GM18520 (cell line): Measurements from ENCODE around the gene SKA2.
A peak's percentile ranks its signal among the peaks of the same experiment; 100 is the strongest.
"Not testable (repeated sequence)": the region's sequence is repeated elsewhere in the genome, so short reads cannot be mapped to it uniquely, and the experiment has no call there.

Experiments
- ATAC-seq: cut with Tn5 transposase; IDR thresholded peaks from one replicate; pipeline ENCODE4 v1.9.1; 2021; ENCODE audit not compliant: unreplicated experiment

The SKA2 gene, protein sequence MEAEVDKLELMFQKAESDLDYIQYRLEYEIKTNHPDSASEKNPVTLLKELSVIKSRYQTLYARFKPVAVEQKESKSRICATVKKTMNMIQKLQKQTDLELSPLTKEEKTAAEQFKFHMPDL

DNA sequence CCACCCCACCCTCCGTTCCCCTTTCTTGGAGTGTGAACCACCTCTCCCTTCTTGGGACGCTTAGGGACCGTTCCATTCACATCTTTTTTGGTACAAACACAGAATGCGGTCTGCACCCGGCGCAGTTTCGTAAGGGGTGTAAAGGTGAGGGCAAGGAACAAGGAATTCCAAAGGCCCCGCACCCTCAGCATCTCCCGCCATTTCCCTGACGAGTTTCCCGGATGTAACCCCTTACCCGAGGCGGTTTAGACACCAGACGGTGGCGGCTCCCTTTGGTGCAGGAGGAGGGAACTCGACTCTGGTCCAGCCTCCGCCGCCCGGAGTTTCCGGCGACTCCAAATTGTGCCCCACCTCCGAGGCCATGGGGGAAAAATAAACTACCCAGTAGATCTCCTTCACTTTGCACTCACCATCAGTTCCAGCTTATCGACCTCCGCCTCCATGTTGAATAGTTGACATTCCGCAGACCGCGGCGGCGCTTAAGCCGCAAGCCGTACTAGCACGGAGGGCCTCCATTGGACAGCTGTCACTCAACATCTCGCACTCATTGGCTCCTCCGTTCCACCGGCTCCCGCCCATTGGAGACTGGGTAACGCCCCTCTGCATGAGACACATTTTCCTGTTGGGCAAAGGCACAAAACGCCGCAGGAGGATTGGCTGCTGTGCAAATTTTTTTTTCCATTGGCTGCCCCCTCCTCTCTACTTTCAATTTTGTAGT lies at the start of gene SKA2:
Gene SKA2, minus strand, starts transcription at position 466 of the 718 bp plus-strand sequence. Its CDS starts 23 bp downstream, at position 443.
- ATAC-seq: peak; percentile 81

- ATAC-seq: no peak
These were observed 47.3 kb upstream of the SKA2 start for GRCh38 chr17:59202320-59202719.

GRCh38 chr17:59199398-59199797 lies 44.4 kb upstream of the SKA2 start:
- ATAC-seq: no peak

DNA sequence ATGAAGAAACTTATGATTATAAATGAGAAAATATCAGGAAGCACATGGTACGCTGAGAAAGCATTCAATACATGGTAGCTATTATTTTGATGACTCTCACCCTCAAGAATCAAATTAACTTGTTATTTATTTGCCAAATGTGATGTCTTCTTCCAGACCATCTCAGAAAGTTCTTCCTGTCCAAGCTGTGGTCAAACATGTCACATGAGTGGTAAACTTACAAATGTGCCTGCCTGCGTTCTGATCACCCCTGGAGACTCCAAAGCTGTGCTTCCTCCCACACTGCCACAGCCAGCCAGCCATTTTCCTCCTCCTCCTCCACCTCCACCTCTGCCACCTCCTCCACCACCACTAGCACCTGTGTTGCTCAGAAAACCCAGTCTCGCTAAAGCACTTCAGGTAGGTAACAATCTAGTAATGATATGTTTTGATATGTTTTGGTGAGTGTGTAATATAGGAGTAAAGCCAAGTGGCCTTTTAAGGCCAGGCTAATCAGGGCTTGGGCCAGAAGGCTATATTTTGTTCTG lies 38.4 kb upstream of the SKA2 start:
- no peak for ATAC-seq

- no peak for ATAC-seq
These were observed 35.8 kb upstream of the SKA2 start for GRCh38 chr17:59190806-59191205.

- ATAC-seq: no peak
These were observed 31.9 kb upstream of the SKA2 start for GRCh38 chr17:59186850-59187249.

DNA sequence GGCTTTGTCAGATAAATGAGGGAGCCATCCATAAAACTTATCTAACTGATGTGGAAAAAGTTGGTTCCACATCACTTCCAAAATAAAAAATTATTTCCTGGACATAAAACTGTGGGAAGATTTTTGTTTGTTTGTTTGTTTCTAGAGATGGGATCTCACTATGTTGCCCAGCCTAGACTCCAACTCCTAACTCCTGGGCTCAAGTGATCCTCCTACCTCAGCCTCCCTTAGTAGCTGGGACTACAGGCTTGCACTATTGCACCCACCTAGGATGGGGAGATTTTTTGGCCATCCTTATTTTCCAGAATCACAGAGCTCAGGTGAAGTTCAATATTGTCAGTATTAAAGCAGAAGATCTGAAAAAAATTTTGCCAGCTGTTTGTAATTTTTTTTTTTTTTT lies 31.0 kb upstream of the SKA2 start:
- no peak for ATAC-seq

GRCh38 chr17:59181481-59181880 lies 26.5 kb upstream of the SKA2 start:
- ATAC-seq: no peak

DNA sequence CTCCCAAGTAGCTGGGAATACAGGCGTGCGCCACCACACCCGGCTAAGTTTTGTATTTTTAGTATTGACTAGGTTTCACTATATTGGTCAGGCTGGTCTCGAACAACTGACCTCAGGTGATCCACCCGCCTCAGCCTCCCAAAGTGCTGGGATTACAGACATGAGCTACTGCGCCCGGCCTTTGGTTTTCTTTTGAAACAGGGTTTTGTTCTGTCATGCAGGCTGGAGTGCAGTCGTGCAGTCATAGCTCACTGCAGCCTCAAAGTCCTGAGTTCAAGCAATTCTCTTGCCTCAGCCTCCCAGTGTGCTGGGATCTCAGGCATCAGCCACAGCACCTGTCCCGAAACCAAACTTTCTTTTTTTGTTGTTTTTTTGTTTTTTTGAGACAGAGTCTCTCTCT lies 25.6 kb upstream of the SKA2 start:
- no peak for ATAC-seq

DNA sequence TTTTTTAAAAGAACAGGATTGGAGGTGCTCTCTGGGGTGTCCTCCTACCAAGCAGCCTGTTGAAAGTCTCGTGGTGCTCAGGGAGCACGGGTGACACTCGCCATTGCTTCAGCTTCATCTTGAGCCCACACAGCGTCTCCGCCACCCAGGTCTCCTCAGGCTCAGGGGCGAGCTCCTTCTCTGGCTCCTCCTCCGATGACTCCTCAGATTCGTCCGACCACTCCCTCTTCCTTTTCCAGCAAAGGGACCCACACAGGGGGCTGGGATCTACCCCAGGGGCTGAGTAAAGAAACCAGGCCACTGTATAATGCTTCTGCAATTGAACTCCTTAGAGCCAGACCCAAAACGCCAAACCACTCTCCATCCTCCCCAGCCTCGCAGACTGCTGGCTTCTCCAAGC lies 24.6 kb upstream of the SKA2 start:
- not testable (repeated sequence) for ATAC-seq

DNA sequence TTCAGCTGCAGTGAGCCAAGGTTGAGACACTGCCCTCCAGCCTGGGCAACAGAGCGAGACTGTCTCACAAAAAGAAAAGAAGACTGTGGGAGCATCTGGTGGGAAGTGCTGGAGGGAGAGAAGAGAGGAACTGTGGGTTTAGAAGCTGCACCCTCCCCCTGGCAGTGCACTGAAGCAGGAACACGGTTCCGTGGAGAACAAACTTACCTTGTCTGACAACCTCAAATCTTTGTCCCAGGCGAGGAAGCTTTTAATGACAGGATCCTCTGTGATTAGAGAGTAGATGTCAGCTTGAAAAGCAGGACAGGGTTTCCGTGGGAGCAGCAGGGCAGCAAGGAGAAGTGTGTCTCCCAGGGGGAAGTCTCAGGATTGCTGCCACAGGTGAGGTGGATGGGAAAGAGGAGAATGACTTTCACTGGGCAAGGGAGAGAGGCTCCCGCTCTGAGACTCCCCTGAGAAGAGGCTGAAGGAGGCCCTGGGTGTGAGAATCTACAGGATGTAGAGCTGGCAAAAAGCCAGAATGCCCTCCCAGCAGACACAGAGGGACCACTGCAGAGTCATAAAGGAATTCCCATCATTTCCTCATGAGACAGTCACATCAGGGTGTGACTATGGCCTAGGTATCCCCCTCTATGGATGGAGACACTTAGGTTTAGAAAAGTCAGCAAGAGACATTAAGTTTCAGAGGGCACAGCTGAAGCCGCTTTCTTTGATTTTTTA lies 23.4 kb upstream of the SKA2 start:
- no peak for ATAC-seq

GRCh38 chr17:59175076-59175475 lies 20.1 kb upstream of the SKA2 start:
- ATAC-seq: no peak

GRCh38 chr17:59174671-59175070 lies 19.7 kb upstream of the SKA2 start:
- ATAC-seq: no peak

DNA sequence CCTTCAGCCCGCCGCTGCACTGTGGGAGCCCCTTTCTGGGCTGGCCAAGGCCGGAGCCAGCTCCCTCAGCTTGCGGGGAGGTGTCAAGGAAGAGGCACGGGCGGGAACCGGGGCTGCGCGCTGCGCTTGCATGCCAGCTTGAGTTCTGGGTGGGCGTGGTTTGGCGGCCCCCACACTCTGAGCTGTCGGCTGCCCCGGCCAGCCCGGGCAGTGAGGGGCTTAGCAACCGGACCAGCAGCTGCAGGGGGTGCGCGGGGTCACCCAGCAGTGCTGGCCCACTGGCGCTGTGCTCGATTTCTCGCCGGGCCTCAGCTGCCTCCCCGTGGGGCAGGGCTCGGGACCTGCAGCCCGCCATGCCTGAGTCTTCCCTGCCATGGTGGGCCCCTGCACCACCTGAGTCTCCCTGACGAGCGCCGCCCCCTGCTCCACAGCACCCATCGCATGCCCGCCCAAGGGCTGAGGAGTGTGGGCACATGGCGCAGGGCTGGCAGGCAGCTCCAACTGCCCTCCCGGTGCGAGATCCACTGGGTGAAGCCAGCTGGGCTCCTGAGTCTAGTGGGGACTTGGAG lies 17.5 kb upstream of the SKA2 start:
- ATAC-seq: no peak

- no peak for ATAC-seq
These were observed 12.6 kb upstream of the SKA2 start for GRCh38 chr17:59167571-59168001.

- no peak for ATAC-seq
These were observed 11.0 kb upstream of the SKA2 start for GRCh38 chr17:59165933-59166342.

- ATAC-seq: no peak
These were observed 6.5 kb upstream of the SKA2 start for GRCh38 chr17:59161477-59161876.

GRCh38 chr17:59160157-59161025 lies 5.4 kb upstream of the SKA2 start:
- no peak for ATAC-seq

- ATAC-seq: peak; percentile 79
These were observed 622 bp upstream of the SKA2 start, which contains the start of gene PRR11 for GRCh38 chr17:59155439-59156177. Gene PRR11 (plus strand): TSS chr17:59155746. CDS start chr17:59169753, 14,007 bp downstream.

GRCh38 chr17:59154292-59154720 lies 680 bp downstream of the SKA2 start:
- no peak for ATAC-seq
